ENCODE results near the gene GPAT3.

Gene GPAT3

DNA sequence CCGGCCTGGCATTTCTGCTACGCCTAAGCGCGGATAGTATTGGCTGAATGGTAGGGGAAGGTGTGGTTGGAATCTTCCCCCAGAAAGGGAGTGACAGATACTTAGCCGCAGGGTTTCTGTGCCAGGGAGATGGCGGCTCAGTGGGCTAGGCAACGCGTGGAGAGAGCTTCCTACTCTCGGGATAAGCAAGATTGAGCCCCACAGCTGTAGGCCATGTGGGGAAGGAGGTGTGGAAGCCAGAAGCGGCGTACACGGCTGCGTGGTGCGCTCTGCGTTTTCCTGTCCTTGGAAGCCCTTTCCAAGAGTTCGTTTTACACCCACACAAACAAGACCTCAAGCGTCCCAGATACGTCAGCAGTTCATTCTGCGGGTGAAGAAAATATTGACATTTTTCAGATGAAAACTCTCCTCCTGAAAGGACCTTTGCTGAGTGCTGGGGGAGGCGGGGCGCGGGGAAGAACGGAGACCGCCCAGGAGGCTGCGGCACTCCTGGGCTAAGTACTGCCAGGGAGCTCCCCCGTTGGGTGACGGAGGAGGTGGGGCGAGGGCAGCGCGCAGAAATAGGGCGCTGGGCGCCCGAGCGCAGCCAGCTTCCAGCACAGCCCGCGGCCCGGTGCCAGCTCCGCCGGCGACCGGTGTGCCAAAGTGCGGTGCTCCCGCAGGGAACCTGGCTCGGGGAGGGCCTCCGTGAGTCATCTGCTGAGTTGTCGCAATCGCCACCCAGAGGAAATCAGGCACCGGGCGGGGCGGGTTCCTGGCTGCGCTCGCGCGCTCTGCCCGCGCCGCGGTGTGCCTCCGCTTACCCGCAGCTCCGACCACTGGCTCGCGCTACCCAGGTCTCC is at the start of gene GPAT3:
Gene GPAT3, plus strand, starts transcription at position 589 of the 842 bp plus-strand sequence. CDS start 515 bp downstream, outside the sequence.
- CTCF ChIA-PET = interaction anchor here (0.5 to 0.6 kb wide), 2 partner anchors 44 to 94 kb away, joined by 3 read pairs; no protein-coding TSS in a partner anchor
- no peaks in the 10 kb centered on the region for H3K36me3 ChIP-seq (ENCODE audit: control insufficient read depth in 2 of 2, insufficient read depth in 1 of 2, low read length in 2 of 2)
- H3K4me1 ChIP-seq (ENCODE audit: control insufficient read depth, insufficient read depth, low read length) = no peaks in the 10 kb centered on the region; the same call in 1 of the 2 replicates
- POLR2A ChIA-PET = interaction anchor here (1.0 to 1.1 kb wide), 3 partner anchors 12 to 80 kb away, joined by 3 to 4 read pairs (median 3); partner anchors contain the start of genes HELQ and MRPS18C
- H3K27ac ChIP-seq (ENCODE audit: extremely low read depth, low read depth, low read length) = peak within 1 kb of the TSS; percentile 19; the same call in 1 of the 2 replicates
- peak within 1 kb of the TSS; percentile 76 for H3K4me3 ChIP-seq (ENCODE audit: low read depth, low read length)
- H3K9me3 ChIP-seq (ENCODE audit: control insufficient read depth, insufficient read depth, low read depth, low read length) = no peaks in the 10 kb centered on the region
- TF ChIP-seq ZNF768 (tag by site-specific recombination; IDR thresholded peaks at IDR 0.05) = no peak
- TF ChIP-seq, protein P1, sequence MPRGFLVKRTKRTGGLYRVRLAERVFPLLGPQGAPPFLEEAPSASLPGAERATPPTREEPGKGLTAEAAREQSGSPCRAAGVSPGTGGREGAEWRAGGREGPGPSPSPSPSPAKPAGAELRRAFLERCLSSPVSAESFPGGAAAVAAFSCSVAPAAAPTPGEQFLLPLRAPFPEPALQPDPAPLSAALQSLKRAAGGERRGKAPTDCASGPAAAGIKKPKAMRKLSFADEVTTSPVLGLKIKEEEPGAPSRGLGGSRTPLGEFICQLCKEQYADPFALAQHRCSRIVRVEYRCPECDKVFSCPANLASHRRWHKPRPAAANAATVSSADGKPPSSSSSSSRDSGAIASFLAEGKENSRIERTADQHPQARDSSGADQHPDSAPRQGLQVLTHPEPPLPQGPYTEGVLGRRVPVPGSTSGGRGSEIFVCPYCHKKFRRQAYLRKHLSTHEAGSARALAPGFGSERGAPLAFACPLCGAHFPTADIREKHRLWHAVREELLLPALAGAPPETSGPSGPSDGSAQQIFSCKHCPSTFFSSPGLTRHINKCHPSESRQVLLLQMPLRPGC (tag by site-specific recombination; IDR thresholded peaks at IDR 0.05) = no peak
- TF ChIP-seq ZNF324 (tag by site-specific recombination; IDR thresholded peaks at IDR 0.05) = peak; percentile 84; the same call in 1 of the 2 replicates
- TF ChIP-seq, protein P2, sequence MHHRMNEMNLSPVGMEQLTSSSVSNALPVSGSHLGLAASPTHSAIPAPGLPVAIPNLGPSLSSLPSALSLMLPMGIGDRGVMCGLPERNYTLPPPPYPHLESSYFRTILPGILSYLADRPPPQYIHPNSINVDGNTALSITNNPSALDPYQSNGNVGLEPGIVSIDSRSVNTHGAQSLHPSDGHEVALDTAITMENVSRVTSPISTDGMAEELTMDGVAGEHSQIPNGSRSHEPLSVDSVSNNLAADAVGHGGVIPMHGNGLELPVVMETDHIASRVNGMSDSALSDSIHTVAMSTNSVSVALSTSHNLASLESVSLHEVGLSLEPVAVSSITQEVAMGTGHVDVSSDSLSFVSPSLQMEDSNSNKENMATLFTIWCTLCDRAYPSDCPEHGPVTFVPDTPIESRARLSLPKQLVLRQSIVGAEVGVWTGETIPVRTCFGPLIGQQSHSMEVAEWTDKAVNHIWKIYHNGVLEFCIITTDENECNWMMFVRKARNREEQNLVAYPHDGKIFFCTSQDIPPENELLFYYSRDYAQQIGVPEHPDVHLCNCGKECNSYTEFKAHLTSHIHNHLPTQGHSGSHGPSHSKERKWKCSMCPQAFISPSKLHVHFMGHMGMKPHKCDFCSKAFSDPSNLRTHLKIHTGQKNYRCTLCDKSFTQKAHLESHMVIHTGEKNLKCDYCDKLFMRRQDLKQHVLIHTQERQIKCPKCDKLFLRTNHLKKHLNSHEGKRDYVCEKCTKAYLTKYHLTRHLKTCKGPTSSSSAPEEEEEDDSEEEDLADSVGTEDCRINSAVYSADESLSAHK (tag by site-specific recombination; IDR thresholded peaks at IDR 0.05) = no peak
- TF ChIP-seq ZNF776 (tag by site-specific recombination; IDR thresholded peaks at IDR 0.05; ENCODE audit: borderline replicate concordance) = no peak
- peak; percentile 62 for TF ChIP-seq ZNF843 (tag by site-specific recombination; IDR thresholded peaks at IDR 0.05)
- TF ChIP-seq KLF16 (tag by site-specific recombination; IDR thresholded peaks at IDR 0.05) = peak; percentile 59; the same call in 1 of the 2 replicates
- TF ChIP-seq ZNF433 (tag by site-specific recombination; IDR thresholded peaks at IDR 0.05; ENCODE audit: low read depth) = no peak
- TF ChIP-seq YY1 (tag by site-specific recombination; IDR thresholded peaks at IDR 0.05) = no peak
- TF ChIP-seq ZNF138 (tag by site-specific recombination; IDR thresholded peaks at IDR 0.05; ENCODE audit: borderline replicate concordance) = no peak
- no peak for TF ChIP-seq ZNF354C (tag by site-specific recombination; IDR thresholded peaks at IDR 0.05; ENCODE audit: borderline replicate concordance, low read depth)
- no peak for TF ChIP-seq ELK4 (IDR thresholded peaks at IDR 0.05; ENCODE audit: borderline replicate concordance, low read depth, low read length)
- TF ChIP-seq ZNF23 (tag by site-specific recombination; IDR thresholded peaks at IDR 0.05; ENCODE audit: borderline replicate concordance) = no peak
- no peak for TF ChIP-seq ZNF624 (tag by site-specific recombination; IDR thresholded peaks at IDR 0.05)
- peak; percentile 37 for TF ChIP-seq KLF1 (tag by site-specific recombination; IDR thresholded peaks at IDR 0.05)
- no peak for TF ChIP-seq ZNF18 (tag by site-specific recombination; IDR thresholded peaks at IDR 0.05)
- TF ChIP-seq ZXDB (tag by site-specific recombination; IDR thresholded peaks at IDR 0.05) = peak; percentile 39; the same call in 1 of the 2 replicates
- no peak; the same call in none of the 2 replicates for TF ChIP-seq ZNF10 (tag by site-specific recombination; IDR thresholded peaks at IDR 0.05)
- TF ChIP-seq ZNF707 (tag by site-specific recombination; IDR thresholded peaks at IDR 0.05) = no peak
- peak; percentile 97 for TF ChIP-seq ZBTB8A (tag by site-specific recombination; IDR thresholded peaks at IDR 0.05)
- TF ChIP-seq ZBTB20 (tag by site-specific recombination; IDR thresholded peaks at IDR 0.05) = peak; percentile 66; the same call in 1 of the 2 replicates
- TF ChIP-seq, protein P3, sequence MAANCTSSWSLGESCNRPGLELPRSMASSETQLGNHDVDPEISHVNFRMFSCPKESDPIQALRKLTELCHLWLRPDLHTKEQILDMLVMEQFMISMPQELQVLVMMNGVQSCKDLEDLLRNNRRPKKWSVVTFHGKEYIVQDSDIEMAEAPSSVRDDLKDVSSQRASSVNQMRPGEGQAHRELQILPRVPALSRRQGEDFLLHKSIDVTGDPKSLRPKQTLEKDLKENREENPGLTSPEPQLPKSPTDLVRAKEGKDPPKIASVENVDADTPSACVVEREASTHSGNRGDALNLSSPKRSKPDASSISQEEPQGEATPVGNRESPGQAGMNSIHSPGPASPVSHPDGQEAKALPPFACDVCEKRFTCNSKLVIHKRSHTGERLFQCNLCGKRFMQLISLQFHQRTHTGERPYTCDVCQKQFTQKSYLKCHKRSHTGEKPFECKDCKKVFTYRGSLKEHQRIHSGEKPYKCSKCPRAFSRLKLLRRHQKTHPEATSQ (tag by site-specific recombination; IDR thresholded peaks at IDR 0.05) = no peak
- TF ChIP-seq, protein P4, sequence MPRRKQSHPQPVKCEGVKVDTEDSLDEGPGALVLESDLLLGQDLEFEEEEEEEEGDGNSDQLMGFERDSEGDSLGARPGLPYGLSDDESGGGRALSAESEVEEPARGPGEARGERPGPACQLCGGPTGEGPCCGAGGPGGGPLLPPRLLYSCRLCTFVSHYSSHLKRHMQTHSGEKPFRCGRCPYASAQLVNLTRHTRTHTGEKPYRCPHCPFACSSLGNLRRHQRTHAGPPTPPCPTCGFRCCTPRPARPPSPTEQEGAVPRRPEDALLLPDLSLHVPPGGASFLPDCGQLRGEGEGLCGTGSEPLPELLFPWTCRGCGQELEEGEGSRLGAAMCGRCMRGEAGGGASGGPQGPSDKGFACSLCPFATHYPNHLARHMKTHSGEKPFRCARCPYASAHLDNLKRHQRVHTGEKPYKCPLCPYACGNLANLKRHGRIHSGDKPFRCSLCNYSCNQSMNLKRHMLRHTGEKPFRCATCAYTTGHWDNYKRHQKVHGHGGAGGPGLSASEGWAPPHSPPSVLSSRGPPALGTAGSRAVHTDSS (tag by site-specific recombination; IDR thresholded peaks at IDR 0.05) = no peak
- peak; percentile 94 for TF ChIP-seq ZBTB26 (tag by site-specific recombination; optimal IDR thresholded peaks at IDR 0.05)
- no peak for TF ChIP-seq ZNF529 (tag by site-specific recombination; IDR thresholded peaks at IDR 0.05; ENCODE audit: insufficient replicate concordance)
